AG04450 (cell line): ENCODE data around the gene RCCD1. TPM values are rescaled to one million over a fixed set of nuclear protein-coding genes. Genes with fewer than 3 reads are reported as not detected.
"Not testable (repeated sequence)": the region's sequence is repeated elsewhere in the genome, so short reads cannot be mapped to it uniquely, and the experiment has no call there.

ENCODE experiments used
- CTCF ChIA-PET: fragments of 300-600, 350-600 bp; formaldehyde crosslinking; extraction: SDS; loops from one replicate; lab custom pipeline; 2022; ENCODE audit warnings: antibody characterized with exemption, inconsistent platforms; lab: Charles Lee
- POLR2A ChIA-PET: fragments of 350-600 bp; formaldehyde crosslinking; extraction: SDS; loops from one replicate; lab custom pipeline; 2021; ENCODE audit warnings: antibody characterized with exemption, inconsistent platforms; lab: Yijun Ruan, JAX
- DNase-seq: peaks from one replicate; pipeline ENCODE4 v3.0.0-alpha.2; 2011; ENCODE audit warnings: low read depth, low spot score
- H3K27ac ChIP-seq: one replicate; pipeline ENCODE4 v1.5.1; 2012; ENCODE audit warnings: low read depth, low read length, control low read depth
- H3K27me3 ChIP-seq: one replicate; pipeline ENCODE4 v1.6.0; 2012; ENCODE audit warnings: low read length; ENCODE audit not compliant: control insufficient read depth, insufficient read depth
- H3K4me3 ChIP-seq: 2 replicates; pipeline ENCODE4 v1.5.1; 2011; ENCODE audit warnings: mild to moderate bottlenecking, low read depth, low read length, control low read depth
- H3K9me3 ChIP-seq: 2 replicates; pipeline ENCODE4 v1.5.1; 2012; ENCODE audit warnings: low read length; ENCODE audit not compliant: control insufficient read depth, insufficient read depth
- polyA plus RNA-seq: library from polyadenylated mRNA; depleted of rRNA; stranded (reverse); fragments of >200 nt; gene quantifications from 2 replicates; pipeline ENCODE4 v1.2.3, GENCODE V29; 2011
- TF ChIP-seq, protein P1 (sequence below): IDR thresholded peaks from 2 replicates; pipeline ENCODE4 v1.5.1; 2011; ENCODE audit warnings: low read depth, low read length, control low read depth, inconsistent platforms

The RCCD1 gene
- polyA plus RNA-seq, 1 experiment: 6.1 TPM

DNA sequence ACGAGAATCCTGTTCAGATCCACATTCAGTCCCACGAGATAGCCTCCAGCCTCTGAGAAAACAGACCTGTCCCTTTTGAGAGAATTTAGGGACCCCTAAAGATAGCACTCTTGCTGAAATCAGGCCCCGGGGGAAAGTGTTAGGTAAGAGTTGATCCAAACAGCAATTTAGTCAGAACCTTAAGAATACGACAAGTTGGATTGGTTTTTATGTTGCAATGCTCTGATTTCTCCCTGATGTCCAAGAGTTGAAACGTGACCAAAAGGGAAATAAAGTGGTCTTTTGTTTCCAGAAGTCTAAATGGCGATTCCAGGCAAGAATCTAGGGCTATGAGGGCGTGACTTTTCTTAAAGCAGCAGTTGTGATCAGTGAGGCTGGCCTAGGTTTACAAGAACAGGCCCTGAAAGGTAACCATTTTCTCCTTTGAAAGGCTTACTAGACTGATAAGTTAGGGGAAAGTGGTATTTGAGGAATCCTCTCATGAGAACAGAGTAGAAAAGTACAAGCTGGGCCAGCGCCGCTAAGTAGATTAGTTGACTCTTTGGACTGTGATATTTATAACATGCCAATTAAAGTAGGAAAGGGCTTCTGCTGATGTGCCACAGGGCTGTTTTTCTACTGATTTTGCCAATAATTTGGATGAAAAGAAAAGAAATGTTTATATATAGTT lies 46.7 kb upstream of the RCCD1 start:
- no peaks in the 10 kb centered on the region for H3K27me3 ChIP-seq
- ChIA-PET POLR2A (no interaction called here), CTCF (interaction anchor here (9.3 kb wide), 1 partner anchor 25 kb away, joined by 98 read pairs; the partner anchor contains the start of genes HDDC3 and UNC45A)
- DNase-seq: no peak
- TF ChIP-seq, protein P1, sequence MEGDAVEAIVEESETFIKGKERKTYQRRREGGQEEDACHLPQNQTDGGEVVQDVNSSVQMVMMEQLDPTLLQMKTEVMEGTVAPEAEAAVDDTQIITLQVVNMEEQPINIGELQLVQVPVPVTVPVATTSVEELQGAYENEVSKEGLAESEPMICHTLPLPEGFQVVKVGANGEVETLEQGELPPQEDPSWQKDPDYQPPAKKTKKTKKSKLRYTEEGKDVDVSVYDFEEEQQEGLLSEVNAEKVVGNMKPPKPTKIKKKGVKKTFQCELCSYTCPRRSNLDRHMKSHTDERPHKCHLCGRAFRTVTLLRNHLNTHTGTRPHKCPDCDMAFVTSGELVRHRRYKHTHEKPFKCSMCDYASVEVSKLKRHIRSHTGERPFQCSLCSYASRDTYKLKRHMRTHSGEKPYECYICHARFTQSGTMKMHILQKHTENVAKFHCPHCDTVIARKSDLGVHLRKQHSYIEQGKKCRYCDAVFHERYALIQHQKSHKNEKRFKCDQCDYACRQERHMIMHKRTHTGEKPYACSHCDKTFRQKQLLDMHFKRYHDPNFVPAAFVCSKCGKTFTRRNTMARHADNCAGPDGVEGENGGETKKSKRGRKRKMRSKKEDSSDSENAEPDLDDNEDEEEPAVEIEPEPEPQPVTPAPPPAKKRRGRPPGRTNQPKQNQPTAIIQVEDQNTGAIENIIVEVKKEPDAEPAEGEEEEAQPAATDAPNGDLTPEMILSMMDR: no peak
- H3K27ac ChIP-seq: no peak overlapping the region
- no peak overlapping the region for H3K4me3 ChIP-seq
- no peaks in the 10 kb centered on the region; the same call in 1 of the 2 replicates for H3K9me3 ChIP-seq

DNA sequence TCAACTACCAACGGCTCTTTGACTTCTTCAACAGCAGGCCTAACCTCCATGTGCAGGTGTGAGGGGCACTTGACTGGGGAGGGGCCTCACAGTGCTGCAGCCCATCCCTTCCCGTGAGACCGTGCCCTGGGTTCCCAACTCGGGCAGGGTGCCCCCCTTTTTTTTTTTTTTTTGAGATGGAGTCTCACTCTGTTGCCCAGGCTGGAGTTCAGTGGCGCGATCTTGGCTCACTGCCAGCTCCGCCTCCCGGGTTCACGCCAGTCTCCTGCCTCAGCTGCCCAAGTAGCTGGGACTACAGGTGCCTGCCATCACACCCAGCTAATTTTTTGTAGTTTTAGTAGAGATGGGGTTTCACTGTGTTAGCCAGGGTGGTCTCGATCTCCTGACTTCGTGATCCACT lies 45.2 kb upstream of the RCCD1 start:
- H3K4me3 ChIP-seq, DNase-seq, H3K27me3 ChIP-seq, H3K27ac ChIP-seq, H3K9me3 ChIP-seq, POLR2A ChIA-PET: not testable (repeated sequence)
- CTCF ChIA-PET: interaction anchor here (0.6 kb wide), 1 partner anchor 24 kb away, joined by 5 read pairs; no protein-coding TSS in a partner anchor

DNA sequence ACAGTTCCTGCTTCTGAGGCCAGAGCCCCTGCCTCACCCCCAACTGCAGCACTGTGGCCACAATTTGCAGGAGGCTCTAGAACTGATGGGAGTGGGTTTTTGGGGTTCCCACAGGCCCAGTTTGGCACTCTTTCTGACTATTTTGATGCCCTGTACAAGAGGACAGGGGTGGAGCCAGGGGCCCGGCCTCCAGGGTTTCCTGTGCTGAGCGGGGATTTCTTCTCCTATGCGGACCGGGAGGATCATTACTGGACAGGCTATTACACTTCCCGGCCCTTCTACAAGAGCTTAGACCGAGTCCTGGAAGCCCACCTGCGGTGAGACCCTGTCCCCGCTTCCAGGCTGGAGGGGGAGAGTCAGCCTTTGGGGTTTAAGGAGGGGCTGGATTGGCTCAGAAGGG lies 44.7 kb upstream of the RCCD1 start:
- H3K9me3 ChIP-seq: no peaks in the 10 kb centered on the region; the same call in 1 of the 2 replicates
- DNase-seq: no peak
- H3K4me3 ChIP-seq: no peak overlapping the region
- TF ChIP-seq, protein P1: no peak
- ChIA-PET POLR2A (no interaction called here), CTCF (no interaction called here)
- H3K27ac ChIP-seq: no peak overlapping the region
- no peaks in the 10 kb centered on the region for H3K27me3 ChIP-seq

DNA sequence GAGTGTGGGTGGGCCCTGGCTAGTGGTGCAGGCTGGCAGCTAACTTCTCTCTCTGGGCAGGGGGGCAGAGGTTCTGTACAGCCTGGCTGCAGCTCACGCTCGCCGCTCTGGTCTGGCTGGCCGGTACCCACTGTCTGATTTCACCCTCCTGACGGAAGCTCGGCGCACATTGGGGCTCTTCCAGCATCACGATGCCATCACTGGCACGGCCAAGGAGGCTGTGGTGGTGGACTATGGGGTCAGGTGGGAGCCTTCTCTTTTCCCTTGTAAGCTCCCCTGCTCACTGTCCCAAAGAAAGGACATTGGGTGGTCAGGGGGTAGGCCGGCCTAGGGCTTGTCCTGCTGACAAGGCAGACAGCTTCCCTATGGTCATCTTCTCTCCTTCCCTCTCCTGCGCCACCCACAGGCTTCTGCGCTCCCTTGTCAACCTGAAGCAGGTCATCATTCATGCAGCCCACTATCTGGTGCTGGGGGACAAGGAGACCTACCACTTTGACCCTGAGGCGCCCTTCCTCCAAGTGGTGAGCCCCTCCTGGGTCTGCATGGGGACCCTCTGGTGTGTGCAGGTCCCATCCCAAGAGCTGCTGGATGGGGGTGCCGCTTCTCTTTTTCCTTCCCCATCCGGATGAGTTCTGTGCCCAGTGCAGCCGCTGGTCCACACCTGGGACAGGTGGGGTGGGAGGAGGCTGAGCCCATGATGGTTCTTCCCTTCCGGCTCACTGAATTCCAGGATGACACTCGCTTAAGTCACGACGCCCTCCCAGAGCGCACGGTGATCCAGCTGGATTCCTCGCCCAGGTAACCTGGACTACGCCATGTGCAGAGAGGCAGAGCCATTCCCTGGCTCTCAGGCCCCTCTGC lies 44.0 kb upstream of the RCCD1 start:
- ChIA-PET POLR2A (no interaction called here), CTCF (no interaction called here)
- TF ChIP-seq, protein P1: no peak
- H3K4me3 ChIP-seq: no peak overlapping the region
- DNase-seq: no peak
- no peaks in the 10 kb centered on the region for H3K27me3 ChIP-seq
- H3K9me3 ChIP-seq: no peaks in the 10 kb centered on the region; the same call in 1 of the 2 replicates
- no peak overlapping the region for H3K27ac ChIP-seq

DNA sequence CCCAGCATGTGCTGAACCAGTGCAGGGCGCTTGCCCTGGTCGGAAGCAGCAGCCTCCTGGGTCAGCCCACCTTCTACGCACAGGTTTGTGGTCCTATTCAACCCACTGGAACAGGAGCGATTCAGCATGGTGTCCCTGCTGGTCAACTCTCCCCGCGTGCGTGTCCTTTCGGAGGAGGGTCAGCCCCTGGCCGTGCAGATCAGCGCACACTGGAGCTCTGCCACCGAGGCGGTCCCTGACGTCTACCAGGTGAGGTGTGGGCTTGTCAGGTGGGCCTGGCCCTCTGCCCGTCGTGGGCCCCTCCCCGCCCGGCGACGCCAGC lies 43.4 kb upstream of the RCCD1 start:
- H3K27me3 ChIP-seq: no peaks in the 10 kb centered on the region
- ChIA-PET CTCF (interaction anchor here (0.7 kb wide), 1 partner anchor 618 kb away, joined by 4 read pairs; no protein-coding TSS in a partner anchor), POLR2A (no interaction called here)
- H3K27ac ChIP-seq: no peak overlapping the region
- no peak for DNase-seq
- no peak overlapping the region for H3K4me3 ChIP-seq
- TF ChIP-seq, protein P1: no peak
- H3K9me3 ChIP-seq: no peaks in the 10 kb centered on the region; the same call in 1 of the 2 replicates
